IPS-20b (cell line): Measurements from ENCODE around the gene THEMIS.

Experiments
- H3K27ac ChIP-seq: one replicate; pipeline ENCODE4 v1.5.1; 2013; ENCODE audit warnings: low read length
- H3K27me3 ChIP-seq: 2 replicates; pipeline ENCODE4 v1.6.1; 2013; ENCODE audit warnings: mild to moderate bottlenecking, low read length, inconsistent platforms; ENCODE audit not compliant: insufficient read depth
- H3K36me3 ChIP-seq: 2 replicates; pipeline ENCODE4 v1.6.1; 2013; ENCODE audit warnings: low read depth, mild to moderate bottlenecking, inconsistent platforms, low read length, moderate library complexity; ENCODE audit not compliant: insufficient read depth
- H3K4me1 ChIP-seq: 2 replicates; pipeline ENCODE4 v1.6.1; 2013; ENCODE audit warnings: mild to moderate bottlenecking, control low read depth, inconsistent platforms, low read length, moderate library complexity; ENCODE audit not compliant: insufficient read depth
- H3K4me3 ChIP-seq: 2 replicates; pipeline ENCODE4 v1.5.1; 2013; ENCODE audit warnings: mild to moderate bottlenecking, low read length, inconsistent platforms
- H3K9ac ChIP-seq: 2 replicates; pipeline ENCODE4 v1.6.1; 2013; ENCODE audit warnings: low read depth, mild to moderate bottlenecking, inconsistent platforms, low read length, moderate library complexity
- H3K9me3 ChIP-seq: 2 replicates; pipeline ENCODE4 v1.6.1; 2013; ENCODE audit warnings: mild to moderate bottlenecking, low read depth, low read length, inconsistent platforms; ENCODE audit not compliant: insufficient read depth

The THEMIS gene

GRCh38 chr6:127878115-127878514, 22.7 kb downstream of the THEMIS start:
- H3K27me3 ChIP-seq = no peaks in the 10 kb centered on the region
- no peaks in the 10 kb centered on the region for H3K9me3 ChIP-seq
- H3K36me3 ChIP-seq = no peaks in the 10 kb centered on the region
- no peak overlapping the region for H3K4me3 ChIP-seq
- H3K9ac ChIP-seq = no peak overlapping the region
- peaks cover 8% of the 10 kb centered on the region; the same call in 1 of the 2 replicates for H3K4me1 ChIP-seq
- no peak overlapping the region for H3K27ac ChIP-seq

GRCh38 chr6:127877231-127877630, 23.6 kb downstream of the THEMIS start:
- H3K9ac ChIP-seq = no peak overlapping the region
- no peaks in the 10 kb centered on the region; the same call in 1 of the 2 replicates for H3K9me3 ChIP-seq
- no peak overlapping the region for H3K4me3 ChIP-seq
- H3K27ac ChIP-seq = no peak overlapping the region
- H3K4me1 ChIP-seq = peaks cover 8% of the 10 kb centered on the region; the same call in 1 of the 2 replicates
- no peaks in the 10 kb centered on the region for H3K27me3 ChIP-seq
- no peaks in the 10 kb centered on the region for H3K36me3 ChIP-seq

DNA sequence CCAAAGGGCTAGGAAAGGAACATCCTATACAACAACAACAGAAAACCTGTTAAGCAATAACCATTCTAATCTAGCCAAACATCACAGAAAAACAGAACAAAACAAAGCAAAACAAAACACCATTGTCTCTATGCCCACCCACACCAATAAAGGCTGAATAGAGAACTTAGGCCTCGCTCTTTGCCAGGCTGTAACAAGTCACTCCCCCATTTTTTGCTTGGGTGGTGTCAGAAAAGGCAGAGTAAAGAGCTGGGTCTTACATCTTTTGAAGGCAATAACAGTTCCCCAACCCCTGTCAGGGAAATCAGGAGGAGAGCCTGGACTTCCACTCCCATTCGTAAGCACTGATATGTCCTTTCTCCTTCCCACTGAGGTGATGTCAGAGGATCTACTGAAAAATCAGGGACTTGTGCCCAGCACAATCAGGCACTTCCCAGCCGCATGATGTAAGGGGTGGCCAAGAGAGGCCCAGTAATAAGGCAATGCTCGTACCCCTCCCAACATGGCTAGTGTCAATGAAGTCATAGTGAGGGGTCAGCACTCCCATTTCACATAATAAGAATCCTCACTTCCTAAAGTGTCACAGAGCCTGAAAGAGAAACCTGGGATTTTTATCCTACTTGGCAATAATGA, 31.0 kb downstream of the THEMIS start:
- Histone ChIP-seq H3K4me3 (no peak overlapping the region), H3K4me1 (no peaks in the 10 kb centered on the region), H3K36me3 (no peaks in the 10 kb centered on the region), H3K9ac (no peak overlapping the region), H3K27me3 (no peaks in the 10 kb centered on the region), H3K27ac (no peak overlapping the region), H3K9me3 (no peaks in the 10 kb centered on the region; the same call in 1 of the 2 replicates)

DNA sequence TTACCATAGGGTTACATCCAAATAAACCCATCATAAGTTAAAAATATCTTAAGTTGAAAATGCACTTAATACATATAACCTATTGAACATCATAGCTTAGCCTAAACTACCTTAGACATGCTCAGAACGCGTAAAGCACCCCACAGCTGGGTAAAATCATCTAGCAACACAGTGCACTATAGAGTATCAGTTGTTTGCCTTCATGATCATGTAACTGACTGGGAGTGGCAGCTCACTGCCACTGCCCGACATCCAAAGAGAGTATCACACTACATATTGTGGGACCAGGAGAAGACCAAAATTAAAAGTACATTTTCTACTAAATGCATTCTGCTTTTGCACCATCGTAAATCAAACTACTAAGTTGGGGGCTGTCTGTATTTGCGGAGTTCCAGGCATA, 31.7 kb downstream of the THEMIS start:
- Histone ChIP-seq H3K4me3 (no peak overlapping the region), H3K9ac (no peak overlapping the region), H3K27me3 (no peaks in the 10 kb centered on the region), H3K27ac (no peak overlapping the region), H3K4me1 (no peaks in the 10 kb centered on the region), H3K9me3 (no peaks in the 10 kb centered on the region; the same call in 1 of the 2 replicates), H3K36me3 (no peaks in the 10 kb centered on the region)

GRCh38 chr6:127868338-127868737, 32.5 kb downstream of the THEMIS start:
- Histone ChIP-seq H3K27ac (no peak overlapping the region), H3K9ac (no peak overlapping the region), H3K4me3 (no peak overlapping the region), H3K27me3 (no peaks in the 10 kb centered on the region), H3K9me3 (no peaks in the 10 kb centered on the region; the same call in 1 of the 2 replicates), H3K4me1 (no peaks in the 10 kb centered on the region), H3K36me3 (no peaks in the 10 kb centered on the region)

GRCh38 chr6:127866766-127867165, 34.1 kb downstream of the THEMIS start:
- Histone ChIP-seq H3K27me3 (no peaks in the 10 kb centered on the region), H3K4me3 (no peak overlapping the region), H3K9ac (no peak overlapping the region), H3K9me3 (no peaks in the 10 kb centered on the region), H3K36me3 (no peaks in the 10 kb centered on the region), H3K4me1 (no peaks in the 10 kb centered on the region), H3K27ac (no peak overlapping the region)

GRCh38 chr6:127865108-127865507, 35.8 kb downstream of the THEMIS start:
- no peaks in the 10 kb centered on the region for H3K27me3 ChIP-seq
- H3K4me3 ChIP-seq = no peak overlapping the region
- H3K9ac ChIP-seq = no peak overlapping the region
- H3K27ac ChIP-seq = no peak overlapping the region
- H3K4me1 ChIP-seq = no peaks in the 10 kb centered on the region
- H3K36me3 ChIP-seq = no peaks in the 10 kb centered on the region
- no peaks in the 10 kb centered on the region for H3K9me3 ChIP-seq

- no peak overlapping the region for H3K27ac ChIP-seq
- H3K4me1 ChIP-seq = no peaks in the 10 kb centered on the region
- H3K4me3 ChIP-seq = no peak overlapping the region
- H3K9ac ChIP-seq = no peak overlapping the region
- no peaks in the 10 kb centered on the region for H3K27me3 ChIP-seq
- no peaks in the 10 kb centered on the region for H3K36me3 ChIP-seq
- H3K9me3 ChIP-seq = no peaks in the 10 kb centered on the region
Measured at GRCh38 chr6:127864701-127865100, 36.2 kb downstream of the THEMIS start.

- H3K36me3 ChIP-seq = no peaks in the 10 kb centered on the region
- H3K27me3 ChIP-seq = no peaks in the 10 kb centered on the region
- no peak overlapping the region for H3K9ac ChIP-seq
- no peaks in the 10 kb centered on the region for H3K9me3 ChIP-seq
- 0 out of 2 replicates have a peak, but pooled peaks cover 3% of the 10 kb centered on the region for H3K4me1 ChIP-seq
- no peak overlapping the region for H3K4me3 ChIP-seq
- no peak overlapping the region for H3K27ac ChIP-seq
Measured at GRCh38 chr6:127860723-127861122, 40.1 kb downstream of the THEMIS start.

- H3K4me3 ChIP-seq = no peak overlapping the region
- no peaks in the 10 kb centered on the region for H3K27me3 ChIP-seq
- H3K27ac ChIP-seq = no peak overlapping the region
- no peak overlapping the region for H3K9ac ChIP-seq
- H3K36me3 ChIP-seq = no peaks in the 10 kb centered on the region
- H3K4me1 ChIP-seq = 0 out of 2 replicates have a peak, but pooled peaks cover 3% of the 10 kb centered on the region
- no peaks in the 10 kb centered on the region for H3K9me3 ChIP-seq
Measured at GRCh38 chr6:127859956-127860355, 40.9 kb downstream of the THEMIS start.

DNA sequence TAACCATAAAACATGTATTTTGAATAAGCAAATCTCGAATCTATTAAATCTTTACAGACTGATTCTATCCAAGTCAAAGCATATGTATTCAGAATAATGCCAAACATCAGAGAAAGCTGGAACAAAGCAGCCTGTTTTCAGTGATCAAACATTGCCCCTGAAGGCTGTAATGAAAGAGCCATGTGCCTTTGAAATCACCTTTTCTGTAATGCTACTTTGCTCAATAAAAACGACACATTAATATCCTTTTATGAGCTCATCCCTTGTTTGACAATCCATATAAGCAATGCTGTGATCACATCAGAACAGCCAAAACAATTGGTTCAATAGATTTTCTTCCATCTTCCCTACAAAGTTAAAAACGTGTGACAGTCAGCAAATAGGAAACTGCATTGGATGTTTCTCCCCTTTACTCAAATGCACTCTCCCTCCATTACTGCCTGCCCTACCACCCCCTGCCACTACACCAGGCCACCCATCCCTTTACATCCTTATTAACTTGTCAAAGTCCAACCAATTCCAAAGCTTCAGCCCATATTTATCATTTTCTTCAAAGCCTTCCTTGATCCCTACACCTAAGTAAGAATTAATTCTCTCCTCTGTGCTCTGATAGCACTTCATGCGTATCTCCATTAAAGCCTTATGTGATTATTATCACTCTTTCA, 42.0 kb downstream of the THEMIS start:
- 0 out of 2 replicates have a peak, but pooled peaks cover 3% of the 10 kb centered on the region for H3K4me1 ChIP-seq
- no peaks in the 10 kb centered on the region for H3K9me3 ChIP-seq
- no peaks in the 10 kb centered on the region for H3K27me3 ChIP-seq
- H3K4me3 ChIP-seq = no peak overlapping the region
- H3K36me3 ChIP-seq = no peaks in the 10 kb centered on the region
- H3K27ac ChIP-seq = no peak overlapping the region
- no peak overlapping the region for H3K9ac ChIP-seq

DNA sequence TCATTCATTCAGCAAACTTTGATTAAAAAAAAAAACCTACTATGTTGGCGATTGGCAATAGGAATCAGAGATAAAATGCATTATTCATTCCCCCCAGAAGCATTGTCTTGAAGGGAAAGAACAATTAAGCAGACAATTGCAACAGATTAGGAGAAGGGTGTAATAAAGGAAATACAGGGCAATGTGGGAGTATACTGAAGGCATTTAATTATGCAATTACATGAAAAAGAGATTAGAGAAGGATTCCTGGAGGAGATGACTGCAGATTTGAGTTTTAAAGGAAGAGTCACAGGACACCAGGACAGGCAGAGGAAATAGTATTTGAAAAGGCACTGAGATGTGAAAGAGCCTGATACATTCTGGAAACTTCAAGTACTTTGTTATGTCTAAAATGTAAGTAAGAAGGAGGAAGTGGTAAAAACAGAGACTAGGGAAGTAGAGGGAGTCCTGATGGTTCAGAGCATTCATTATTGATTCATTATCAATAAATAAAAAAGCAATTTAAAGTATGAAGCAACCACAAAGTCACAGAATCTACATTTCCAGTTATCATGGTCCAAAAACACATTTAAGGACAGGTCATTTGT, 43.7 kb downstream of the THEMIS start:
- Histone ChIP-seq H3K9me3 (no peaks in the 10 kb centered on the region), H3K27ac (no peak overlapping the region), H3K4me3 (no peak overlapping the region), H3K27me3 (no peaks in the 10 kb centered on the region), H3K4me1 (0 out of 2 replicates have a peak, but pooled peaks cover 3% of the 10 kb centered on the region), H3K36me3 (no peaks in the 10 kb centered on the region), H3K9ac (no peak overlapping the region)
